NCI-H2227 (cell line): ENCODE data around the gene PUSL1.

Experiments used
- DNase-seq: peaks from one replicate; lab custom pipeline; 2025; ENCODE audit not compliant: unreplicated experiment; lab: John Stamatoyannopoulos, UW

Gene PUSL1

GRCh38 chr1:1351511-1352427 is 43.4 kb downstream of the PUSL1 start:
- DNase-seq = no peak

GRCh38 chr1:1352786-1353388 is 44.5 kb downstream of the PUSL1 start:
- no peak for DNase-seq

GRCh38 chr1:1353389-1354151 is 45.2 kb downstream of the PUSL1 start:
- DNase-seq = no peak

DNA sequence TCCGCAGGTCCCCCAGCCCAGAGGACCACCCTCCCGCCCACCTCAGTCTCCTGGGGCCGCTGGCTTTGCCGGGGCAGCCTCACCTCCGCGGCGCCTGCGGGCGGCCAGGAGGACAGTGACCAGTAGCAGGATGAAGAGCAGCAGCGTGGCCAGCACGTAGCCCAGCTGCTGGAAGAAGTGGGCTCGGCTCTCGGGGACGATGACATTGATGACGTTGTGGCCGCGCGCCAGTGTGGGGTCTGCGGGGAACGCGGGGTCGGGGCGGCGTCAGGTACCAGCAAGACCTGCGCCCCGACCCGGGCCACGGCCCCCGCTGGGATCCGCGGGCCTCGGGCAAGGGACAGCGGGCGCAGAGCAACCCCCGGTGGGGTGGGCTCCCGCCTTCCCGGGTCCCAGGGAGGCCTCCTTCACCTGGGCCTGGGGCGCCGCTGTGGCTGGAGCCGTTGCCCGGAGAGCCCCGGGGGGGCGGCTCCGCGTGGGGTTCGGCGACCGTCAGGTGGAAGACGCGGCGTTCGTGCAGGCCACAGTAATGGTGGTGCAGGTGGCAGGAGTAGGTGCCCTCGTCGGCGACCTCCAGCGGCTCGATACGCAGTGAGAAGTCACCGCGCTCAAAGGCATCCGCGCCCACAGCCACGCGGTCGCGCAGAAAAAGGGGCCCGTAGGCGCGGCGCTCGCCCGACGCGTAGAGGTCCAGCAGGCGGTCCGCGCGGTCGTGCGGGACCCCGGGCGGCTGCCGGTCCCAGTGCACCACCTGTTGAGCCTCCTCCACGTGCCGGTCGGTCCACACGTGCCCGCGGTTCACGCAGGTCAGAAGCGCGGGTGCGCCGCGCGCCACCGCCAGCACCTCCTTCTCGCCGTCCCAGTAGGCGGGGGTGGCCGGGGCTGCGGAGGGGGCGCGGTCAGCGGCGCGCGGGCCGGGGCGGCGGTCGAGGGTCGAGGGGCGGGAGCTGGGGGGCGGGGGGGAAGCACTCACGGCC is 46.2 kb downstream of the PUSL1 start:
- DNase-seq = no peak

DNA sequence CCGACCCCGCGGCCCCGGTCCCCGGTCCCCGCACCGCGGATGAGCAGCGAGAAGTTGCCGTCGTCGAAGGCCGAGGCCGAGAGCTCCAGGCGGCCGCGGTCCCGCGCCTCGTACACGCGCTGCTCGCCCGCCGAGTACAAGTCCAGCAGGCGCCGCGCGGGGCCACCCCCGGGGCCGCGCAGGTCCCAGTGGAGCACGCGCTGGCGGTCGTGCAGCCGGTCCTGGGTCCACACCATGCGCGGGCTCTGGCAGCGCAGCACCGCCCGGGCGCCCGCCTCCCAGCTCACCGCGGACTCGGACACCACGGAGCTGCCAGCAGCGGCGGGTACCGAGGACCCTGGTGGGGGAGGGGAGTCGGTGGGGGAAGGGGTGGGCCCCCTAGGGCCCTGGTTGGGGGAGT is 47.0 kb downstream of the PUSL1 start:
- DNase-seq = peak; percentile 67

- no peak for DNase-seq
These were observed 47.9 kb downstream of the PUSL1 start for GRCh38 chr1:1356166-1356795.

DNA sequence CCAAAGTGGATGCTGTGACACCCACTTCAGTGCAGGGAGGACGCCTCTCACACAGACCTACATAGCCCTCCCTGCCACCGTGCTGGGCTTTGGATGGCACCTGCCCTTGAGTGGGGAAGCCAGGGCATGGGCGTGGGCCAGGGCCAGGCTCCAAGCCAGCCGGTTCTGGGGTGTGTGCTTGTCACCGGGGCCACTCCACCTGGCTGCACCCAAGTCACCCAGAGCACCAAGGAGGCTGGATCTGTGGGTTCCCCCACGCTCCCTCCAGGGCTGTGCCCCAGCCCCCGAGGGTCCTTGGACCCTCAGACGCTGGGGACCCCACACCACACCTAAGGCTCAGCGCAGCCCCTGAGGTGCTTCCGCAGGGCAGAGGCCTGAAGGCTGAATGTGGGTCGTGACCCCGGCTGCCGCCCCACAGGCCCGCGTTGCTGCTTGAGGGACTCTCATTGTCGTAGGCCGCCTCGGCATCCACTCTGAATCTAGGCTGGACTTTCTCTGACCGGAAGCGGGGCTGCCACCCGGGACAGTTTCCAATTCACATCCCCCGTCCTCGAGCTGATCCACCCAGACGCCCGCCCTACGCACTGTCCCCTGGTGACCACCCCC is 48.5 kb downstream of the PUSL1 start:
- no peak for DNase-seq

GRCh38 chr1:1357871-1358432 is 49.6 kb downstream of the PUSL1 start:
- DNase-seq = no peak

DNA sequence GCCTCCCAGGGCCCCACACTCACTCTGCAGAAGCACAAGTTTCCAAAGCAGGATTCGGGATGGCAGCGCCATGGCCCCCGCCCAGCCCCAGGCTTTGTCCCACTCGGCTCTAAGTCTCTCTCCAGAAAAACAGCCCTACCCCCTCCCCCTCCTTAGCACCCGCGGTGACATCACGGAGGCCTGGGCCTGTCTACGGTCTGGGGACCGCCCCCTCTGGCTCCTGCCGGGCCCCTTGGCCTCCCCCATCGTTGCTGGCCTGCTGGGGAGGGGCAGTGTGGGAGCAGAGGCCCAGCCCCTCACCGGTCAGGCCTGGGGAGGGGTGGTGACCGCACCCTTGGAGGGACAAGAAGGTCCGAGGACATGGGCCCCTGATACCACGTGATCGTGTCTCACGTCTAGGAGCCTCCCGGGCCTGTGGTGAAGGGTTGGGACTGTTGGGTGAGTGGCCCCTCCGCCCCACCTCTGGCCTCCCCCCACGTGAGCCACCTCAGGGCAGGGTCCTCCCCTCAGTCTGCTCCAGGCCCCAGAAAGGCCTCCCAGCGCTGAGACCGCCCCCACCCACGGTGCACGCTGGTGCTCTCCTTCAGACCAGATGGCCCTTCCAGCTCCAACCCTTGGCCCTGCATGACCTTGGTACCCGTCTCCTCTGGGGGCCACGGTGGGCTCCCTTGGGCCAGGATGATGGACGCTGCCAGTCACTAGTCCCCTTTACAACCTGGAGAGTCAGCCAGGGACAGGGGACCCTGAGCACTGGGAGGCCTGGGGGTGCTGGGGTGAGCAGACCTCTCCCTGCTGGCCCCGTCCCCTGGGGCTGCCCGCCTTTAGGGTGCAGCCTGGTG is 50.3 kb downstream of the PUSL1 start, which contains the start of gene MXRA8:
Gene MXRA8 (minus strand): TSS at position 123 of the 839 bp plus-strand sequence. CDS start 51 bp downstream, at position 72.
- DNase-seq = no peak

GRCh38 chr1:1359308-1359663 is 50.9 kb downstream of the PUSL1 start:
- DNase-seq = no peak

- no peak for DNase-seq
These were observed 51.5 kb downstream of the PUSL1 start for GRCh38 chr1:1359664-1360468.

- no peak for DNase-seq
These were observed 52.2 kb downstream of the PUSL1 start for GRCh38 chr1:1360506-1361169.
